ENCODE data around the gene EPHA3. TPM values are rescaled to one million over a fixed set of nuclear protein-coding genes. Genes with fewer than 3 reads are reported as not detected.

EPHA3 gene
- total RNA-seq, 1 donor from 2014 or later = 5.0 TPM

- no peak overlapping the region for H3K4me3 Mint-ChIP-seq (ENCODE audit: unreplicated experiment)
- no peaks in the 10 kb centered on the region for H3K4me1 ChIP-seq (ENCODE audit: insufficient read depth, low read length)
- H3K27me3 ChIP-seq (ENCODE audit: insufficient read depth, low read length) = no peaks in the 10 kb centered on the region
- H3K27me3 Mint-ChIP-seq (ENCODE audit: low read depth, unreplicated experiment) = no peaks in the 10 kb centered on the region
- peak; percentile 19 for DNase-seq (ENCODE audit: low read depth)
- no peaks in the 10 kb centered on the region for H3K79me2 ChIP-seq (ENCODE audit: insufficient read depth, low read length)
- H3K4me1 Mint-ChIP-seq (ENCODE audit: low read depth, unreplicated experiment) = peaks cover 6% of the 10 kb centered on the region
- peaks cover 2% of the 10 kb centered on the region for H3K9me3 Mint-ChIP-seq (ENCODE audit: unreplicated experiment)
- TF ChIP-seq CTCF (IDR thresholded peaks at IDR 0.05; ENCODE audit: insufficient read depth, low read depth, low read length) = no peak
- TF ChIP-seq EZH2 (IDR thresholded peaks at IDR 0.05; ENCODE audit: insufficient read depth, low read length) = no peak
- no peaks in the 10 kb centered on the region for H3K9me3 ChIP-seq (ENCODE audit: insufficient read depth, low read depth, low read length)
- no peaks in the 10 kb centered on the region for H3K36me3 Mint-ChIP-seq (ENCODE audit: low read depth, unreplicated experiment)
- H3K27ac ChIP-seq (ENCODE audit: low read depth, low read length) = no peak overlapping the region
- peak; percentile 5 for FAIRE-seq
- no peaks in the 10 kb centered on the region for H4K20me1 ChIP-seq (ENCODE audit: insufficient read depth, low read length)
- no peak overlapping the region for H3K4me2 ChIP-seq (ENCODE audit: low read length)
- H2AFZ ChIP-seq (ENCODE audit: low read depth, low read length) = no peak overlapping the region
- no peaks in the 10 kb centered on the region for H3K36me3 ChIP-seq (ENCODE audit: insufficient read depth, low read length)
- no peak overlapping the region for H3K27ac Mint-ChIP-seq (ENCODE audit: unreplicated experiment)
- H3K4me3 ChIP-seq (ENCODE audit: insufficient read depth, low read depth, low read length) = no peak overlapping the region
- no peak overlapping the region for H3K9ac ChIP-seq (ENCODE audit: low read length)
These were observed 250.9 kb downstream of the EPHA3 start for GRCh38 chr3:89358281-89358680.

- no peaks in the 10 kb centered on the region for H3K9me3 ChIP-seq (ENCODE audit: insufficient read depth, low read depth, low read length)
- no peak overlapping the region for H3K4me3 Mint-ChIP-seq (ENCODE audit: unreplicated experiment)
- H3K36me3 ChIP-seq (ENCODE audit: insufficient read depth, low read length) = no peaks in the 10 kb centered on the region
- H3K9me3 Mint-ChIP-seq (ENCODE audit: unreplicated experiment) = peaks cover 2% of the 10 kb centered on the region
- no peaks in the 10 kb centered on the region for H3K27me3 Mint-ChIP-seq (ENCODE audit: low read depth, unreplicated experiment)
- no peak for TF ChIP-seq EZH2 (IDR thresholded peaks at IDR 0.05; ENCODE audit: insufficient read depth, low read length)
- no peak for TF ChIP-seq CTCF (IDR thresholded peaks at IDR 0.05; ENCODE audit: insufficient read depth, low read depth, low read length)
- H3K9ac ChIP-seq (ENCODE audit: low read length) = no peak overlapping the region
- no peaks in the 10 kb centered on the region for H3K27me3 ChIP-seq (ENCODE audit: insufficient read depth, low read length)
- H3K27ac Mint-ChIP-seq (ENCODE audit: unreplicated experiment) = peak overlapping the region; percentile 6
- no peaks in the 10 kb centered on the region for H4K20me1 ChIP-seq (ENCODE audit: insufficient read depth, low read length)
- FAIRE-seq = no peak
- peak; percentile 85 for DNase-seq (ENCODE audit: low read depth)
- no peaks in the 10 kb centered on the region for H3K4me1 ChIP-seq (ENCODE audit: insufficient read depth, low read length)
- no peak overlapping the region for H3K27ac ChIP-seq (ENCODE audit: low read depth, low read length)
- H2AFZ ChIP-seq (ENCODE audit: low read depth, low read length) = no peak overlapping the region
- H3K4me3 ChIP-seq (ENCODE audit: insufficient read depth, low read depth, low read length) = no peak overlapping the region
- H3K4me1 Mint-ChIP-seq (ENCODE audit: low read depth, unreplicated experiment) = peaks cover 6% of the 10 kb centered on the region
- no peaks in the 10 kb centered on the region for H3K79me2 ChIP-seq (ENCODE audit: insufficient read depth, low read length)
- H3K4me2 ChIP-seq (ENCODE audit: low read length) = peak overlapping the region; percentile 26
- no peaks in the 10 kb centered on the region for H3K36me3 Mint-ChIP-seq (ENCODE audit: low read depth, unreplicated experiment)
These were observed 252.7 kb downstream of the EPHA3 start for GRCh38 chr3:89360156-89360555.

DNA sequence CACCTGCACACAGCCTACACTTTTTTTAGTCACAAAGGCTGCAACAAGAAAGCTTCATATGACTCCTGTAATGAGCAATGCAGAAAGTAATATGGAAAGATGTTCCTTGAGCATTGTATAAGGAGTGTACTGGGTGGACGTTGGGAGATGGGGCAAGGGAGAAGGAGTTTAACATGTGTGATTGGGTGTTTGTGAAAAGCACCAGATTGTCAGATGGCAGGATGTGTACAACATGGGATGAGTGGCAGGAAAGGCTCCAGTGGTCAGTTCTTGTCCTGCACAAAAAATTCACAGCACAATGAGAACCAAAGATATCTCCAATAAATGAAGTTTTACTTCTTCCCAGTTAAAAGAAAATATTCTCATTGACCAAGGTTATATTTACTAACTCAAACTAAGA, 255.1 kb downstream of the EPHA3 start:
- Histone ChIP-seq H4K20me1 (ENCODE audit: insufficient read depth, low read length) (no peaks in the 10 kb centered on the region), H3K27ac (ENCODE audit: low read depth, low read length) (no peak overlapping the region), H3K9ac (ENCODE audit: low read length) (no peak overlapping the region), H3K36me3 (ENCODE audit: insufficient read depth, low read length) (no peaks in the 10 kb centered on the region), H3K9me3 (ENCODE audit: insufficient read depth, low read depth, low read length) (no peaks in the 10 kb centered on the region), H3K27me3 (ENCODE audit: insufficient read depth, low read length) (peaks cover 3% of the 10 kb centered on the region), H3K4me1 (ENCODE audit: insufficient read depth, low read length) (no peaks in the 10 kb centered on the region), H2AFZ (ENCODE audit: low read depth, low read length) (no peak overlapping the region), H3K4me2 (ENCODE audit: low read length) (no peak overlapping the region), H3K4me3 (ENCODE audit: insufficient read depth, low read depth, low read length) (no peak overlapping the region), H3K79me2 (ENCODE audit: insufficient read depth, low read length) (no peaks in the 10 kb centered on the region)
- H3K27ac Mint-ChIP-seq (ENCODE audit: unreplicated experiment) = no peak overlapping the region
- FAIRE-seq (no peak), DNase-seq (ENCODE audit: low read depth) (no peak)
- H3K36me3 Mint-ChIP-seq (ENCODE audit: low read depth, unreplicated experiment) = no peaks in the 10 kb centered on the region
- peaks cover 2% of the 10 kb centered on the region for H3K9me3 Mint-ChIP-seq (ENCODE audit: unreplicated experiment)
- no peak for TF ChIP-seq EZH2 (IDR thresholded peaks at IDR 0.05; ENCODE audit: insufficient read depth, low read length)
- no peak for TF ChIP-seq CTCF (IDR thresholded peaks at IDR 0.05; ENCODE audit: insufficient read depth, low read depth, low read length)
- H3K27me3 Mint-ChIP-seq (ENCODE audit: low read depth, unreplicated experiment) = no peaks in the 10 kb centered on the region
- H3K4me1 Mint-ChIP-seq (ENCODE audit: low read depth, unreplicated experiment) = peaks cover 8% of the 10 kb centered on the region
- no peak overlapping the region for H3K4me3 Mint-ChIP-seq (ENCODE audit: unreplicated experiment)

Data from astrocyte (in vitro differentiated cells and primary cell).